Neural cell (in vitro differentiated cells): ENCODE measurements around the gene FAM83B. TPM values are rescaled to one million over a fixed set of nuclear protein-coding genes. Genes with fewer than 3 reads are reported as not detected.

ENCODE experiments used
- H2AFZ ChIP-seq: fragments of 200-600, 300-800 bp; sonication (generic), shearing (Covaris generic); 2 replicates; pipeline ENCODE4 v1.6.0; 2014; ENCODE audit warnings: low read depth, mild to moderate bottlenecking, antibody characterized with exemption, low read length, moderate library complexity
- H3F3A ChIP-seq: fragments of 200-600 bp; shearing (Covaris generic); 2 replicates; pipeline ENCODE4 v1.6.1; 2016; ENCODE audit warnings: mild to moderate bottlenecking, moderate library complexity, mixed read lengths, antibody characterized with exemption, low read length; ENCODE audit not compliant: insufficient read depth, poor library complexity, severe bottlenecking
- H3K27ac ChIP-seq: fragments of 200-600, 300-800 bp; sonication (generic), shearing (Covaris generic); 2 replicates; pipeline ENCODE4 v1.5.1; 2014; ENCODE audit warnings: mild to moderate bottlenecking, low read length, moderate library complexity
- H3K27me3 ChIP-seq: fragments of 300-800, 200-600 bp; sonication (generic), shearing (Covaris generic); 2 replicates; pipeline ENCODE4 v1.6.0; 2014; ENCODE audit warnings: mild to moderate bottlenecking, low read depth, low read length, moderate library complexity; ENCODE audit not compliant: insufficient read depth
- H3K36me3 ChIP-seq: fragments of 300-800, 200-600 bp; sonication (generic), shearing (Covaris generic); 2 replicates; pipeline ENCODE4 v1.5.1; 2014; ENCODE audit warnings: mild to moderate bottlenecking, antibody characterized with exemption, low read length, moderate library complexity; ENCODE audit not compliant: insufficient read depth
- H3K4me2 ChIP-seq: fragments of 300-800, 200-600 bp; sonication (generic), shearing (Covaris generic); 2 replicates; pipeline ENCODE4 v1.6.0; 2014; ENCODE audit warnings: mild to moderate bottlenecking, low read length
- H3K4me3 ChIP-seq: fragments of 300-800, 200-600 bp; sonication (generic), shearing (Covaris generic); 2 replicates; pipeline ENCODE4 v1.5.1; 2014; ENCODE audit warnings: mild to moderate bottlenecking, low read length, moderate library complexity
- H3K79me2 ChIP-seq: fragments of 200-600 bp; shearing (Covaris generic); replicated peaks from 2 replicates; pipeline ENCODE4 v1.6.0; 2014; ENCODE audit warnings: mild to moderate bottlenecking, low read length, moderate library complexity; ENCODE audit not compliant: insufficient read depth
- H3K9ac ChIP-seq: fragments of 300-800, 200-600 bp; sonication (generic), shearing (Covaris generic); 2 replicates; pipeline ENCODE4 v1.6.1; 2016; ENCODE audit warnings: mild to moderate bottlenecking, low read length, mixed read lengths
- H3K9me2 ChIP-seq: fragments of 200-600 bp; shearing (Covaris generic); 2 replicates; pipeline ENCODE4 v1.6.1; 2016; ENCODE audit warnings: mild to moderate bottlenecking, low read length, mixed read lengths; ENCODE audit not compliant: insufficient read depth
- H3K9me3 ChIP-seq: fragments of 200-600, 300-800 bp; sonication (generic), shearing (Covaris generic); 2 replicates; pipeline ENCODE4 v1.6.1; 2016; ENCODE audit warnings: mild to moderate bottlenecking, mixed run types, low read length, moderate library complexity, mixed read lengths
- H4K20me1 ChIP-seq: fragments of 200-600 bp; shearing (Covaris generic); 2 replicates; pipeline ENCODE4 v1.6.1; 2016; ENCODE audit warnings: mild to moderate bottlenecking, mixed run types; ENCODE audit not compliant: insufficient read depth
- EP300 ChIP-seq: fragments of 450-650 bp; conservative IDR thresholded peaks from 2 replicates; pipeline ENCODE4 v1.6.1; 2014; ENCODE audit warnings: antibody characterized with exemption, mild to moderate bottlenecking, moderate library complexity; ENCODE audit not compliant: poor library complexity, severe bottlenecking
- EZH2 ChIP-seq: fragments of 200-600, 300-800 bp; shearing (Covaris generic), sonication (generic); IDR thresholded peaks from 2 replicates; pipeline ENCODE4 v1.6.1; 2014; ENCODE audit warnings: antibody characterized with exemption, low read length, borderline replicate concordance, mild to moderate bottlenecking; ENCODE audit not compliant: insufficient read depth, poor library complexity, severe bottlenecking
- MXI1 ChIP-seq: fragments of 450-650 bp; conservative IDR thresholded peaks from 2 replicates; pipeline ENCODE4 v1.6.1; 2014; ENCODE audit warnings: antibody characterized with exemption, mild to moderate bottlenecking; ENCODE audit not compliant: poor library complexity, severe bottlenecking
- POLR2AphosphoS5 ChIP-seq: IDR thresholded peaks from 2 replicates; pipeline ENCODE4 v1.6.1; 2012
- RAD21 ChIP-seq: fragments of 450-650 bp; conservative IDR thresholded peaks from 2 replicates; pipeline ENCODE4 v1.6.1; 2014; ENCODE audit warnings: antibody characterized with exemption, mild to moderate bottlenecking, moderate library complexity
- REST ChIP-seq: IDR thresholded peaks from 2 replicates; pipeline ENCODE4 v1.6.1; 2012; ENCODE audit warnings: borderline replicate concordance
- SMC3 ChIP-seq: fragments of 450-650 bp; conservative IDR thresholded peaks from 2 replicates; pipeline ENCODE4 v1.6.1; 2014; ENCODE audit warnings: antibody characterized with exemption, mild to moderate bottlenecking, moderate library complexity; ENCODE audit not compliant: poor library complexity
- TAF1 ChIP-seq: IDR thresholded peaks from 2 replicates; pipeline ENCODE4 v1.6.1; 2012; ENCODE audit warnings: low read depth
- polyA plus RNA-seq: library from polyadenylated mRNA; depleted of rRNA; stranded (reverse); fragments of >200 nt; gene quantifications from 2 replicates; pipeline ENCODE4 v1.2.3, GENCODE V29; 2014
- TF ChIP-seq, protein P1 (sequence below): fragments of 450-650 bp; IDR thresholded peaks from 2 replicates; pipeline ENCODE4 v1.5.1; 2014; ENCODE audit warnings: antibody characterized with exemption, mild to moderate bottlenecking, moderate library complexity; ENCODE audit not compliant: poor library complexity, severe bottlenecking

Gene FAM83B
- polyA plus RNA-seq, 1 donor from 2014 or later: not detected

DNA sequence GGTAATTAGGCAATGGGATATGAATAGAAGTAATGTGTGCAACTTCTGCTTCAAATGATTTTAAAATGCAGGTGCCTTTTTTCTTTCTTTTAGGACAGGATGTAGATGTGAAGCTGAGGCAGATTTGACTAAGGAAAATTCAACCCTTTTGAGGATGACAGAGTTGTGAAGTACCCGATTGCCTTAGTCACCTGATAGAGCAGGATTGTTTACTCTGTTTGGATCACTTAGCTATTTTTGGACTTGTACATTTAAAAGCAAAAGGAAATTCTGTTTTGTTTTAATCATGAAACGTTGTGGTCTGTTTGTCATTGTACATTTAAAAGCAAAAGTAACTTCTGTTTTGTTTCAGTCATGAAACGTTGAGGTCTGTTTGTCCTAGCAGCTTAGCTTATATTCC is 143.4 kb downstream of the FAM83B start:
- no peaks in the 10 kb centered on the region for H4K20me1 ChIP-seq

More for the DNA sequence above, 143.4 kb downstream of the FAM83B start:
- Histone ChIP-seq H3K9ac (no peak overlapping the region), H3K27me3 (no peaks in the 10 kb centered on the region), H3K9me2 (no peaks in the 10 kb centered on the region), H3K27ac (no peak overlapping the region), H3K79me2 (no peaks in the 10 kb centered on the region), H3K4me2 (no peak overlapping the region), H3F3A (no peaks in the 10 kb centered on the region), H2AFZ (no peak overlapping the region), H3K36me3 (no peaks in the 10 kb centered on the region), H3K9me3 (peaks cover 4% of the 10 kb centered on the region), H3K4me3 (no peak overlapping the region)
- TF ChIP-seq TAF1: no peak
- no peak for TF ChIP-seq EZH2
- no peak for TF ChIP-seq MXI1
- TF ChIP-seq EP300: no peak
- TF ChIP-seq POLR2AphosphoS5: no peak
- TF ChIP-seq, protein P1, sequence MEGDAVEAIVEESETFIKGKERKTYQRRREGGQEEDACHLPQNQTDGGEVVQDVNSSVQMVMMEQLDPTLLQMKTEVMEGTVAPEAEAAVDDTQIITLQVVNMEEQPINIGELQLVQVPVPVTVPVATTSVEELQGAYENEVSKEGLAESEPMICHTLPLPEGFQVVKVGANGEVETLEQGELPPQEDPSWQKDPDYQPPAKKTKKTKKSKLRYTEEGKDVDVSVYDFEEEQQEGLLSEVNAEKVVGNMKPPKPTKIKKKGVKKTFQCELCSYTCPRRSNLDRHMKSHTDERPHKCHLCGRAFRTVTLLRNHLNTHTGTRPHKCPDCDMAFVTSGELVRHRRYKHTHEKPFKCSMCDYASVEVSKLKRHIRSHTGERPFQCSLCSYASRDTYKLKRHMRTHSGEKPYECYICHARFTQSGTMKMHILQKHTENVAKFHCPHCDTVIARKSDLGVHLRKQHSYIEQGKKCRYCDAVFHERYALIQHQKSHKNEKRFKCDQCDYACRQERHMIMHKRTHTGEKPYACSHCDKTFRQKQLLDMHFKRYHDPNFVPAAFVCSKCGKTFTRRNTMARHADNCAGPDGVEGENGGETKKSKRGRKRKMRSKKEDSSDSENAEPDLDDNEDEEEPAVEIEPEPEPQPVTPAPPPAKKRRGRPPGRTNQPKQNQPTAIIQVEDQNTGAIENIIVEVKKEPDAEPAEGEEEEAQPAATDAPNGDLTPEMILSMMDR: no peak
- no peak for TF ChIP-seq SMC3
- no peak for TF ChIP-seq REST
- TF ChIP-seq RAD21: no peak
